ENCODE results near the gene ALOX12. TPM values are rescaled to one million over a fixed set of nuclear protein-coding genes. Genes with fewer than 3 reads are reported as not detected.

Gene ALOX12
- total RNA-seq, 1 experiment from 2014 or later, result not detected

- Histone ChIP-seq H3K4me1 (ENCODE audit: control insufficient read depth in 1 of 2, insufficient read depth in 2 of 2, low read length in 2 of 2) (peaks cover 16 to 43% of the 10 kb centered on the region in 2 experiments), H4K20me1 (ENCODE audit: insufficient read depth) (no peaks in the 10 kb centered on the region), H3K9ac (ENCODE audit: low read length) (no peak overlapping the region), H3K27ac (ENCODE audit: low read depth, low read length) (no peak overlapping the region), H3K4me3 (replicated peaks in 1 of 2; ENCODE audit: low read depth in 1 of 2, low read length in 2 of 2) (no peak overlapping the region), H3K9me2 (ENCODE audit: insufficient read depth) (no peaks in the 10 kb centered on the region), H3K9me3 (ENCODE audit: control insufficient read depth in 1 of 2, insufficient read depth in 1 of 2, low read depth in 1 of 2, low read length in 2 of 2) (no peaks in the 10 kb centered on the region), H3K4me2 (ENCODE audit: low read length) (peak overlapping the region; percentile 17), H3K27me3 (ENCODE audit: insufficient read depth, low read length) (peaks cover under 1% of the 10 kb centered on the region; the same call in 1 of the 2 replicates), H2AFZ (ENCODE audit: low read depth, low read length, poor library complexity, severe bottlenecking) (peak overlapping the region; percentile 17), H3K36me3 (ENCODE audit: control insufficient read depth in 1 of 2, insufficient read depth in 2 of 2, low read length in 2 of 2) (no peaks in the 10 kb centered on the region), H3K79me2 (ENCODE audit: insufficient read depth, low read length) (no peaks in the 10 kb centered on the region)
- ChIA-PET RAD21 (ENCODE audit: low non-redundant PET in 1 of 2, low total read pairs in 2 of 2, uncharacterized antibody in 2 of 2, unreplicated experiment in 2 of 2) (no interaction called here), CTCF (interaction anchor here (1.1 to 1.3 kb wide), 2 partner anchors 13 to 74 kb away, joined by 4 to 5 read pairs; no protein-coding TSS in a partner anchor), POLR2A (no interaction called here)
- TF ChIP-seq ELF1 (IDR thresholded peaks at IDR 0.05; ENCODE audit: borderline replicate concordance, low read depth) (no peak), CTCF (IDR thresholded peaks at IDR 0.05 in 2 of 3, conservative IDR thresholded peaks at IDR 0.05 in 1 of 3; ENCODE audit: borderline replicate concordance in 1 of 3, insufficient read depth in 1 of 3, low read depth in 2 of 3, low read length in 2 of 3) (no peak), FOSL1 (IDR thresholded peaks at IDR 0.05; ENCODE audit: low read depth) (no peak), ZBTB33 (IDR thresholded peaks at IDR 0.05; ENCODE audit: extremely low read depth, insufficient replicate concordance, low read length) (no peak), RAD21 (IDR thresholded peaks at IDR 0.05; ENCODE audit: low read depth) (no peak), POLR2A (IDR thresholded peaks at IDR 0.05; ENCODE audit: borderline replicate concordance, extremely low read depth, insufficient read depth, insufficient read length) (no peak), SRF (IDR thresholded peaks at IDR 0.05; ENCODE audit: low read depth) (no peak), CBX3 (IDR thresholded peaks at IDR 0.05; ENCODE audit: low read depth) (no peak), EZH2phosphoT487 (IDR thresholded peaks at IDR 0.05; ENCODE audit: borderline replicate concordance) (no peak), ZFX (IDR thresholded peaks at IDR 0.05) (no peak), SP1 (IDR thresholded peaks at IDR 0.05; ENCODE audit: low read depth) (no peak)
- intact Hi-C loops (cut with micrococcal nuclease), result no loop called here
- BruUV-seq (replicated peaks), result no TSS peak
- DNase-seq (ENCODE audit: low read depth, low spot score) (no peak), ATAC-seq (no peak)
Measured at GRCh38 chr17:7058831-7059447, 63.1 kb downstream of the ALOX12 start.

MicroRNAs encoded within 50 kb of the gene (microRNA counts, 767-probe panel; counts per million panel counts)
- not detected for microRNA hsa-miR-195-5p
- not detected for microRNA hsa-miR-497-5p

Other genes starting within 250 kb of the ALOX12 start
- 0.25 TPM for gene XAF1, start 240.0 kb upstream of the ALOX12 start, total RNA-seq (2021; ENCODE audit: unreplicated experiment)
- gene FBXO39, start 219.8 kb upstream of the ALOX12 start, total RNA-seq (2021; ENCODE audit: unreplicated experiment), result not detected
- gene TEKT1, start 164.3 kb upstream of the ALOX12 start, total RNA-seq (2021; ENCODE audit: unreplicated experiment), result not detected
- gene RNASEK, start 16.6 kb downstream of the ALOX12 start, total RNA-seq (2021; ENCODE audit: unreplicated experiment), result 160 TPM
- gene BCL6B, start 27.0 kb downstream of the ALOX12 start, total RNA-seq (2021; ENCODE audit: unreplicated experiment), result 0.57 TPM
- gene SLC16A13, start 40.0 kb downstream of the ALOX12 start, total RNA-seq (2021; ENCODE audit: unreplicated experiment), result 6.8 TPM
- gene SLC16A11, start 48.0 kb downstream of the ALOX12 start, total RNA-seq (2021; ENCODE audit: unreplicated experiment), result not detected
- gene CLEC10A, start 84.2 kb downstream of the ALOX12 start, total RNA-seq (2021; ENCODE audit: unreplicated experiment), result not detected
- 0.32 TPM for gene ASGR2, start 118.8 kb downstream of the ALOX12 start, total RNA-seq (2021; ENCODE audit: unreplicated experiment)
- 1.2 TPM for gene ASGR1, start 183.3 kb downstream of the ALOX12 start, total RNA-seq (2021; ENCODE audit: unreplicated experiment)
- gene DLG4, start 223.8 kb downstream of the ALOX12 start, total RNA-seq (2021; ENCODE audit: unreplicated experiment), result 15.0 TPM
- 554 TPM for gene ACADVL, start 223.9 kb downstream of the ALOX12 start, total RNA-seq (2021; ENCODE audit: unreplicated experiment)
- 69.7 TPM for gene DVL2, start 238.5 kb downstream of the ALOX12 start, total RNA-seq (2021; ENCODE audit: unreplicated experiment)
- gene PHF23, start 243.4 kb downstream of the ALOX12 start, total RNA-seq (2021; ENCODE audit: unreplicated experiment), result 48.5 TPM
- 287 TPM for gene GABARAP, start 246.4 kb downstream of the ALOX12 start, total RNA-seq (2021; ENCODE audit: unreplicated experiment)

Measured in HCT116 (cell line).